Measurements from ENCODE around the gene KCNH8. TPM values are rescaled to one million over a fixed set of nuclear protein-coding genes. Genes with fewer than 3 reads are reported as not detected.
A peak's percentile ranks its signal among the peaks of the same experiment; 100 is the strongest.

KCNH8 gene
- total RNA-seq, 2 experiments from 2014 or later = 0.44 to 0.59 TPM

DNA sequence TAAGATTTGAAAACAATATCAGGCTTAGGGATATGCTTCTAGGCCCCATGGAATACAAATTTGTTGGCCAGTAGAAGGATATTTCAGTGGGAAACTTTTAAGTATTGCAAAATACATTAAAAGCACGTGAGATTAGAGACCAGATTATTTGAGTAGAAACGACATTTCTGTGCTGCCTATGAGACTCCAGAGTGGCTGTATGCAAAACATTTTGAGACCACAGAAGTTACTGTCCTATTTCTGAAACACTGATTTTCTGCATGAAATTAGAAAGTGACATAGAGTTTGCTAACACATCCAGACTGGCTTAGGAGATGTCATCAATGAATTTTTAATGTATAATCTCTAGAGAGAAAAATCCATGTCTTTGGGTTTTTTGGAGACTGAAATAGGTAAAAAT, 99.8 kb downstream of the KCNH8 start:
- intact Hi-C loops (cut with micrococcal nuclease; ENCODE audit: unreplicated experiment) = no loop called here
- Histone ChIP-seq H3K9me3 (ENCODE audit: low read length) (no peaks in the 10 kb centered on the region; the same call in 1 of the 2 replicates), H3K36me3 (ENCODE audit: insufficient read depth, low read length) (no peaks in the 10 kb centered on the region), H3K9me2 (ENCODE audit: insufficient read depth, low read length) (no peaks in the 10 kb centered on the region), H4K20me1 (ENCODE audit: insufficient read depth, low read length) (no peaks in the 10 kb centered on the region), H3K4me3 (ENCODE audit: low read depth, low read length, poor library complexity, severe bottlenecking) (no peak overlapping the region), H3K27ac (ENCODE audit: low read depth, low read length, poor library complexity, severe bottlenecking) (no peak overlapping the region), H3K4me1 (ENCODE audit: insufficient read depth, low read length, poor library complexity, severe bottlenecking) (peaks cover 7% of the 10 kb centered on the region), H3K79me2 (ENCODE audit: insufficient read depth, low read depth, low read length) (no peaks in the 10 kb centered on the region), H2AFZ (ENCODE audit: low read length) (no peak overlapping the region), H3K4me2 (ENCODE audit: low read length) (no peak overlapping the region)
- TF ChIP-seq CTCF (conservative IDR thresholded peaks at IDR 0.05; ENCODE audit: low read length) (no peak), EZH2phosphoT487 (IDR thresholded peaks at IDR 0.05; ENCODE audit: borderline replicate concordance, low read depth, low read length) (no peak)
- ChIA-PET CTCF (ENCODE audit: unreplicated experiment) (no interaction called here), POLR2A (no interaction called here)
- no TSS peak for BruUV-seq (replicated peaks)
- no peak for DNase-seq (ENCODE audit: low spot score)

DNA sequence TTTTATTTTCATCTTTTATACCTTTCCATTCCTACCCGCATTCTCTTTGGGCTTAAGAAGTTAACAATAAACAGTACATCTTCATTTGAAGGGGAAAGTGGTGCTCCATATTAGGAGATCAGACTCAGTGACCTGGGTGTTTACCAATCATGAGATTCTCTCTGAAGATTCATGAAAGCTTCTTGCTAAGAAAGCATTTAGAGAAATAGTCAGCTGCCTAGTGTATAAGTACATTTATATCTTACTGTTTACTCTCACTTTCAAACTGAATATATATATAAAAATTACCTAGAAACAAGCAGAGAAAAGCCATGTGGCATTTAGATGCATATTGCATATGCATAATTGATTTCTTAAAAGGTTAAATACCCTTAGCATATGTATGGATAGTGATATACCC, 100.5 kb downstream of the KCNH8 start:
- Histone ChIP-seq H3K9me2 (ENCODE audit: insufficient read depth, low read length) (no peaks in the 10 kb centered on the region), H3K36me3 (ENCODE audit: insufficient read depth, low read length) (no peaks in the 10 kb centered on the region), H3K79me2 (ENCODE audit: insufficient read depth, low read depth, low read length) (no peaks in the 10 kb centered on the region), H2AFZ (ENCODE audit: low read length) (no peak overlapping the region), H3K9me3 (ENCODE audit: low read length) (no peaks in the 10 kb centered on the region; the same call in 1 of the 2 replicates), H3K4me3 (ENCODE audit: low read depth, low read length, poor library complexity, severe bottlenecking) (no peak overlapping the region), H4K20me1 (ENCODE audit: insufficient read depth, low read length) (no peaks in the 10 kb centered on the region), H3K4me1 (ENCODE audit: insufficient read depth, low read length, poor library complexity, severe bottlenecking) (peaks cover 7% of the 10 kb centered on the region), H3K4me2 (ENCODE audit: low read length) (no peak overlapping the region), H3K27ac (ENCODE audit: low read depth, low read length, poor library complexity, severe bottlenecking) (no peak overlapping the region)
- BruUV-seq (replicated peaks) = no TSS peak
- no peak for DNase-seq (ENCODE audit: low spot score)
- ChIA-PET POLR2A (interaction anchor here (0.7 kb wide), 1 partner anchor 45 kb away, joined by 3 read pairs; no protein-coding TSS in a partner anchor), CTCF (ENCODE audit: unreplicated experiment) (no interaction called here)
- intact Hi-C loops (cut with micrococcal nuclease; ENCODE audit: unreplicated experiment) = no loop called here
- no peak for TF ChIP-seq CTCF (conservative IDR thresholded peaks at IDR 0.05; ENCODE audit: low read length)

DNA sequence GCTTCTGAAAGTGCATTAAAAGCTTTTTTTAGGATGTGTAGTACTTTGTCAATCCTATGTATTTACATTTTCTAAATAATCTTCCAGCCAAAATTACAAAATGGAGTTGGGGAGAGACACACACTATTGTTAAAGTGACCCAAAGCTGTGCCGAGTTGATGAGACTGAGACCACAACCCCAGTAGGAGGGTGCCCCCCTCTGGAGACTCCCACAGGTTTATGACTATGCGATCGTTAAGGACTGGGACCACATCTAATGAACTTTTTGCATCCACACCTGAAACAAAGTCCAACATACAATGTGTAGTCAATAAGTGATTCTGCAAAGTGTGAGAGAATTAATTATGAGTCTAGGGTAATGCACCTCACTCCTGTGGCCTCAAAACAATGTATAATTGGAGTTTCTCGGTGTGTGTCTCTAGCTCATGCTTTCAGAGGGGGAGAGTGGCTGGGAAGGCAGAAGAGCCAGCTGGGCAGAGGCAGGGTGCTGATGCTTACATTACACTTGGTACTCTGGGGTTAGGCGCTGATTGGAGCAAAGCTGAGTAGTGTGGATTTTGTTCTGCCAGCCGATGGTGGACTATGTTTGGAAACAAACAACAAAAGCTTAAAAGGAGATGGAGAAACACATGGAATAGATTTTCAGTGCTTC, 102.8 kb downstream of the KCNH8 start:
- H3K4me2 ChIP-seq (ENCODE audit: low read length) = no peak overlapping the region
- peak; percentile 69 for TF ChIP-seq CTCF (conservative IDR thresholded peaks at IDR 0.05; ENCODE audit: low read length)
- no peak for TF ChIP-seq EZH2phosphoT487 (IDR thresholded peaks at IDR 0.05; ENCODE audit: borderline replicate concordance, low read depth, low read length)
- ChIA-PET CTCF (ENCODE audit: unreplicated experiment) (no interaction called here), POLR2A (interaction anchor here (0.6 to 1.8 kb wide), 5 partner anchors 9 to 1448 kb away, joined by 3 to 5 read pairs (median 4); no protein-coding TSS in a partner anchor)
- no peak overlapping the region for H3K4me3 ChIP-seq (ENCODE audit: low read depth, low read length, poor library complexity, severe bottlenecking)
- no peaks in the 10 kb centered on the region for H3K9me3 ChIP-seq (ENCODE audit: low read length)
- no peaks in the 10 kb centered on the region for H3K9me2 ChIP-seq (ENCODE audit: insufficient read depth, low read length)
- no TSS peak for BruUV-seq (replicated peaks)
- H2AFZ ChIP-seq (ENCODE audit: low read length) = no peak overlapping the region
- peak; percentile 24 for DNase-seq (ENCODE audit: low spot score)
- no peaks in the 10 kb centered on the region for H3K36me3 ChIP-seq (ENCODE audit: insufficient read depth, low read length)
- peaks cover 7% of the 10 kb centered on the region for H3K4me1 ChIP-seq (ENCODE audit: insufficient read depth, low read length, poor library complexity, severe bottlenecking)
- no peak overlapping the region for H3K27ac ChIP-seq (ENCODE audit: low read depth, low read length, poor library complexity, severe bottlenecking)
- no peaks in the 10 kb centered on the region for H4K20me1 ChIP-seq (ENCODE audit: insufficient read depth, low read length)
- intact Hi-C loops (cut with micrococcal nuclease; ENCODE audit: unreplicated experiment) = loop anchor here (10.0 kb wide), 2 partner anchors 186 to 294 kb away; no protein-coding TSS in a partner anchor
- no peaks in the 10 kb centered on the region for H3K79me2 ChIP-seq (ENCODE audit: insufficient read depth, low read depth, low read length)

Measured in OCI-LY7 (cell line).